ENCODE measurements around the gene SPNS1.
"Not testable (repeated sequence)": the region's sequence is repeated elsewhere in the genome, so short reads cannot be mapped to it uniquely, and the experiment has no call there.

SPNS1 gene

DNA sequence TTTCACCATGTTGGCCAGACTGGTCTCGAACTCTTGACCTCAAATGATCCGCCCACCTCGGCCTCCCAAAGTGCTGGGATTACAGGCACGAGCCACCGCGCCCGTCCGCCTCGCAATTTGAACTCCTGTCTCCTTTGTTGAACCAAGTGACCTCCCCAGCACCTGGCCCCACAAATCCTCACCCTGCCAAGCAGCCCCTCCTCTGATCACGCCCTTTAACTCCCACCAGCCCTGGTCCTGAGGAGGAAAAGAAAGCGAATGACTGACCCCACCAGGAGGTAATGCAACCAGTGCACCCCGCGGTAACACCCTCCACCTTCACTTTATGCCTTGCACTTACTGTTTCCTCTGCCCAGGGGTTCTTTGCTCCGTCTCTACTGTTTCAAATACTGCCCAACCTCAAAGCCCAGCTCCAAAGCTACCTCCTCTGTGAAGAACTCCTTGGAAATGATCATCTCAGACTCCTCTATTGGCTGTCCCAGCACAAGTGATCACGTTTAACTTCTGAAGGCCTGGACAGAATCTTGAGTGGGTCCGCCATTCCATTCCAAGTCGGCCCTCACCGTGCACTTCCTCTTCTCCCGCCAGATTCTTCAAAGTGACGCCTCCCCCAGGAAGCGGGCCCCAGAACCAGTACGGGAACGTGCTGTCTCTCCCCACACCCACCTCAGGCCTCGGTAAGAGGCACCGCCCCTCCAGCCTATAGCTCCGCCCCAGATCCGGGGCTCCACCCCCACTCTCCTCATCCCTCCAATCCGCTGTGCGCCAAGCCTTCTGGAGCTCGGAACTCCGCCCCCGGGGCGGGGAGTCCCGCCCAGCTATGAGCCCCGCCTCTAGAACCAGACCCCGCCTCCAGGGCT, 38.4 kb upstream of the SPNS1 start:
- DNase-seq (ENCODE audit: low read depth): peak; percentile 84
- TF ChIP-seq, protein P1, sequence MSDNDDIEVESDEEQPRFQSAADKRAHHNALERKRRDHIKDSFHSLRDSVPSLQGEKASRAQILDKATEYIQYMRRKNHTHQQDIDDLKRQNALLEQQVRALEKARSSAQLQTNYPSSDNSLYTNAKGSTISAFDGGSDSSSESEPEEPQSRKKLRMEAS (IDR thresholded peaks at IDR 0.05; ENCODE audit: low read depth, low read length): no peak
- peak; percentile 20 for TF ChIP-seq POLR2A (IDR thresholded peaks at IDR 0.05; ENCODE audit: extremely low read depth, insufficient read length)
- no peak for TF ChIP-seq MYC (IDR thresholded peaks at IDR 0.05; ENCODE audit: low read depth, low read length)
- peak overlapping the region; percentile 52 for H3K4me3 ChIP-seq (ENCODE audit: low read depth, low read length)

DNA sequence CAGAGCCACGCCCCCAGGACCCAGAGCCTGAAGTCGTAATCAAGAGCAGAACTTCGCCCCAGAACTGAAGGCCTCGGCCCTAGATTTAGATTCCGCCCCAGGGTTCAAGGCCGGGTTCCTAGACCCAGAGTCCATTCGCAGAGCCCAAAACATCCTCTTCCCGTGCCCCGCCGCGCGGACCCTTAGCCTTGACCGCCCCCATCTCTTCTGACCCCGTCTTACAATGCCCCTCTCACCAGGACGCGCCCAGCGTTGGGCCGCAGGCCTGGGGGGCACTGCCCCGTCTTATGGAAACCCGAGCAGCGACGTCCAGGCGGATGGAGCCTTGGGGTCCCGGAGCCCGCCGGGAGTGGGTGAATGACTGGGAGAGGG, 37.8 kb upstream of the SPNS1 start:
- H3K4me3 ChIP-seq (ENCODE audit: low read depth, low read length): no peak overlapping the region
- DNase-seq (ENCODE audit: low read depth): no peak
- TF ChIP-seq, protein P2, sequence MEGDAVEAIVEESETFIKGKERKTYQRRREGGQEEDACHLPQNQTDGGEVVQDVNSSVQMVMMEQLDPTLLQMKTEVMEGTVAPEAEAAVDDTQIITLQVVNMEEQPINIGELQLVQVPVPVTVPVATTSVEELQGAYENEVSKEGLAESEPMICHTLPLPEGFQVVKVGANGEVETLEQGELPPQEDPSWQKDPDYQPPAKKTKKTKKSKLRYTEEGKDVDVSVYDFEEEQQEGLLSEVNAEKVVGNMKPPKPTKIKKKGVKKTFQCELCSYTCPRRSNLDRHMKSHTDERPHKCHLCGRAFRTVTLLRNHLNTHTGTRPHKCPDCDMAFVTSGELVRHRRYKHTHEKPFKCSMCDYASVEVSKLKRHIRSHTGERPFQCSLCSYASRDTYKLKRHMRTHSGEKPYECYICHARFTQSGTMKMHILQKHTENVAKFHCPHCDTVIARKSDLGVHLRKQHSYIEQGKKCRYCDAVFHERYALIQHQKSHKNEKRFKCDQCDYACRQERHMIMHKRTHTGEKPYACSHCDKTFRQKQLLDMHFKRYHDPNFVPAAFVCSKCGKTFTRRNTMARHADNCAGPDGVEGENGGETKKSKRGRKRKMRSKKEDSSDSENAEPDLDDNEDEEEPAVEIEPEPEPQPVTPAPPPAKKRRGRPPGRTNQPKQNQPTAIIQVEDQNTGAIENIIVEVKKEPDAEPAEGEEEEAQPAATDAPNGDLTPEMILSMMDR (IDR thresholded peaks at IDR 0.05; ENCODE audit: low read depth, low read length): no peak
- TF ChIP-seq, protein P1 (IDR thresholded peaks at IDR 0.05; ENCODE audit: low read depth, low read length): no peak
- TF ChIP-seq POLR2A (IDR thresholded peaks at IDR 0.05; ENCODE audit: extremely low read depth, insufficient read length) (no peak), MYC (IDR thresholded peaks at IDR 0.05; ENCODE audit: low read depth, low read length) (no peak)

DNA sequence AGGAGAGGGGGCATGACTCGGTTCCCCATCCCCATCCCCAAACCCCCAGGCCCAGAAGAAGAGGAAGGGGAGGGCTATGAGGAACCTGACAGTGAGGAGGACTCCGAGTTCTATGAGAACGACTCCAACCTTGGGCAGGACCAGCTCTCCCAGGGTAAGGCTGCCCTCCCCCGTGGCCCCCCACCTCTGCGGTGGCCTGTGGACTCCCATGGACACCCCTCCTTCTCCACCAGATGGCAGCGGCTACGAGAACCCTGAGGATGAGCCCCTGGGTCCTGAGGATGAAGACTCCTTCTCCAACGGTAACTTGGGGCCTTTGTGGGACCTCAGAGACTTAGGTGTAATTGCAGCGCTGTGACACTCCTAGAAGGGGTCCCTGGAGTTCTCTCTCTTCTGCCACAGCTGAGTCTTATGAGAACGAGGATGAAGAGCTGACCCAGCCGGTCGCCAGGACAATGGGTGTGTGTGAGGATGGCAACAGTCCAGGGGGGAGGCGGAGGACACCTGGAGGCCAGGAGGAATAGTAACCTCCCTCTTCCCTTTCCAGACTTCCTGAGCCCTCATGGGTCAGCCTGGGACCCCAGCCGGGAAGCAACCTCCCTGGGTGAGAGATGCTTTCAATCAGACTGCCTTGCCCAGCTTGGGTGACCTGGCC, 37.2 kb upstream of the SPNS1 start:
- no peak overlapping the region for H3K4me3 ChIP-seq (ENCODE audit: low read depth, low read length)
- TF ChIP-seq MYC (IDR thresholded peaks at IDR 0.05; ENCODE audit: low read depth, low read length) (no peak), POLR2A (IDR thresholded peaks at IDR 0.05; ENCODE audit: extremely low read depth, insufficient read length) (no peak)
- TF ChIP-seq, protein P2 (IDR thresholded peaks at IDR 0.05; ENCODE audit: low read depth, low read length): peak; percentile 7
- TF ChIP-seq, protein P1 (IDR thresholded peaks at IDR 0.05; ENCODE audit: low read depth, low read length): no peak
- DNase-seq (ENCODE audit: low read depth): no peak

DNA sequence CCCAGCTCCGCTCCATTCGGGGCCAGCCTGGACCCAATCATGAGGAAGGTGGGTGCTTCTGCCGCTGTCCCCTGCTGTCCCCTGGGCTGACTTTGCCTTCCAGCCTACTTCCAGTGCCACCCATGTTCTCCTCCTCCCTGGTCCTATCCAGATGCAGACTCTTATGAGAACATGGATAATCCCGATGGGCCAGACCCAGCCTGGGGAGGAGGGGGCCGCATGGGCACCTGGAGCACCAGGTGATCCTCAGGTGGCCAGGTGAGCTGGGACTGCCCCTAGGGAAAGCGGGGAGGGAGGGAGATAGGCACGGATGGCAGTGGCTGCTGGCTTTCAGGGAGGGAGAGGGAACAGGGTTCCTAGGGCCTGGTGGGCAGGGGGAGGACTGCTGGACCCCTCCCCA, 35.9 kb upstream of the SPNS1 start:
- TF ChIP-seq, protein P1 (IDR thresholded peaks at IDR 0.05; ENCODE audit: low read depth, low read length): no peak
- TF ChIP-seq POLR2A (IDR thresholded peaks at IDR 0.05; ENCODE audit: extremely low read depth, insufficient read length): no peak
- TF ChIP-seq, protein P2 (IDR thresholded peaks at IDR 0.05; ENCODE audit: low read depth, low read length): no peak
- no peak for TF ChIP-seq MYC (IDR thresholded peaks at IDR 0.05; ENCODE audit: low read depth, low read length)
- no peak for DNase-seq (ENCODE audit: low read depth)
- no peak overlapping the region for H3K4me3 ChIP-seq (ENCODE audit: low read depth, low read length)

DNA sequence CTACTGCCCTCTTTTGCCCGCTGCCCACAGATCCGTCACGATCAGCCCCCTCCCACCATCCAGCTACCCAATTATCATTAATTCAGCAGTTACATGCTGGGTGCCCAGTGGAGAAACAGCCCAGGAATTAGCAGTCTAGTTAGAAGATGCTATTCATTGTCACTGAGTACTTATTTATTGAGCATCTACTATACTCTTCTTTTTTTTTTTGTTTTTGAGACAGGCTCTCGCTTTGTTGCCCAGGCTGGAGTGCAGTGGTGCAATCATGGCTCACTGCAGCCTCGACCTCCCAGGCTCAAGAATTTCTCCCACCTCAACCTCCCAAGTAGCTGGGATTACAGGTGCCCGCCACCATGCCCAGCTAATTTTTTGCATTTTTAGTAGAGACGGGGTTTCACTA, 34.8 kb upstream of the SPNS1 start:
- not testable (repeated sequence) for DNase-seq (ENCODE audit: low read depth)

DNA sequence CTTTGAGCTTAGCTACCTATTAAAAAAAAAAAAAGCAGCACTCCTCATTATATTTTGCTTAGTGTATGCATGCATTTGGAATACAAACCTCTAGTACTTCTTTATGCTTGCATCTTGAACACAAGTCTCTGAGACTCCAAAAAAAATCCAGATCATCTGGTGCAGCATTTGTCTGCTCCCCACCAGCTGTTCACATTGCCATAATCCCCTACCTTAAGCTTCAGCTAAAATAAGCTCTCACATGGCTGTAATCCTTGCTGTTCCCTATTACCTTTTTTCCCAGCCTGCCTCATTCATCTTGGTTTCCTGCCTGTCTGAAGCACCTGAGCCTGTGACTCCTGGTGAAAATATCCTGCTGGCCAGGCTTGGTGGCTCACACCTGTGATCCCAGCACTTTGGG, 31.3 kb upstream of the SPNS1 start:
- TF ChIP-seq MYC (IDR thresholded peaks at IDR 0.05; ENCODE audit: low read depth, low read length) (no peak), POLR2A (IDR thresholded peaks at IDR 0.05; ENCODE audit: extremely low read depth, insufficient read length) (no peak)
- TF ChIP-seq, protein P2 (IDR thresholded peaks at IDR 0.05; ENCODE audit: low read depth, low read length): no peak
- TF ChIP-seq, protein P1 (IDR thresholded peaks at IDR 0.05; ENCODE audit: low read depth, low read length): no peak
- H3K4me3 ChIP-seq (ENCODE audit: low read depth, low read length): no peak overlapping the region
- no peak for DNase-seq (ENCODE audit: low read depth)

More for the DNA sequence above, 34.8 kb upstream of the SPNS1 start:
- H3K4me3 ChIP-seq (ENCODE audit: low read depth, low read length): not testable (repeated sequence)
